SIG-M5 treated with dmso at 0.1 percent for 504 hours (cell line): ENCODE data around the gene CRIP2.

Experiments used
- DNase-seq: peaks from one replicate; lab custom pipeline; 2025; ENCODE audit not compliant: unreplicated experiment; lab: John Stamatoyannopoulos, UW

CRIP2 gene

GRCh38 chr14:105442834-105443233 is 31.8 kb upstream of the CRIP2 start:
- DNase-seq: no peak

GRCh38 chr14:105444859-105445258 is 29.8 kb upstream of the CRIP2 start:
- no peak for DNase-seq

- DNase-seq: no peak
Measured at GRCh38 chr14:105445290-105445689, 29.3 kb upstream of the CRIP2 start.

- no peak for DNase-seq
Measured at GRCh38 chr14:105445901-105446845, 28.4 kb upstream of the CRIP2 start.

- no peak for DNase-seq
Measured at GRCh38 chr14:105446971-105447370, 27.6 kb upstream of the CRIP2 start.

- DNase-seq: no peak
Measured at GRCh38 chr14:105447651-105448640, 26.7 kb upstream of the CRIP2 start.

- DNase-seq: peak; percentile 5
Measured at GRCh38 chr14:105448706-105449111, 25.9 kb upstream of the CRIP2 start.

GRCh38 chr14:105449276-105450122 is 25.1 kb upstream of the CRIP2 start:
- no peak for DNase-seq

GRCh38 chr14:105450123-105450505 is 24.5 kb upstream of the CRIP2 start:
- DNase-seq: no peak

- no peak for DNase-seq
Measured at GRCh38 chr14:105450864-105451720, 23.5 kb upstream of the CRIP2 start.

GRCh38 chr14:105452963-105453362 is 21.7 kb upstream of the CRIP2 start:
- DNase-seq: no peak

GRCh38 chr14:105453847-105454246 is 20.8 kb upstream of the CRIP2 start:
- DNase-seq: no peak

- no peak for DNase-seq
Measured at GRCh38 chr14:105455086-105455640, 19.5 kb upstream of the CRIP2 start.

- no peak for DNase-seq
Measured at GRCh38 chr14:105455766-105456660, 18.6 kb upstream of the CRIP2 start.

- DNase-seq: no peak
Measured at GRCh38 chr14:105456736-105457617, 17.6 kb upstream of the CRIP2 start.

GRCh38 chr14:105458010-105458409 is 16.6 kb upstream of the CRIP2 start:
- DNase-seq: no peak

- no peak for DNase-seq
Measured at GRCh38 chr14:105458571-105458970, 16.1 kb upstream of the CRIP2 start.
